GM19043 (cell line): ENCODE results near the gene RAD9A.
A peak's percentile ranks its signal among the peaks of the same experiment; 100 is the strongest.
"Not testable (repeated sequence)": the region's sequence is repeated elsewhere in the genome, so short reads cannot be mapped to it uniquely, and the experiment has no call there.

ENCODE experiments used
- ATAC-seq: cut with Tn5 transposase; IDR thresholded peaks from one replicate; pipeline ENCODE4 v1.9.1; 2021; ENCODE audit warnings: low read depth; ENCODE audit not compliant: unreplicated experiment

RAD9A gene

GRCh38 chr11:67393990-67394389 lies 2.2 kb downstream of the RAD9A start:
- ATAC-seq, result no peak

- ATAC-seq, result no peak
Observed at GRCh38 chr11:67395555-67396258, 3.9 kb downstream of the RAD9A start.

GRCh38 chr11:67396259-67396581 lies 4.4 kb downstream of the RAD9A start:
- ATAC-seq, result no peak

- no peak for ATAC-seq
Observed at GRCh38 chr11:67396587-67397389, 5.0 kb downstream of the RAD9A start.

GRCh38 chr11:67397536-67397935 lies 5.8 kb downstream of the RAD9A start:
- ATAC-seq, result no peak

- no peak for ATAC-seq
Observed at GRCh38 chr11:67397986-67398660, 6.3 kb downstream of the RAD9A start.

- ATAC-seq, result no peak
Observed at GRCh38 chr11:67398661-67399563, 7.1 kb downstream of the RAD9A start.

GRCh38 chr11:67400251-67400941 lies 8.6 kb downstream of the RAD9A start:
- ATAC-seq, result no peak

GRCh38 chr11:67400942-67401494 lies 9.2 kb downstream of the RAD9A start:
- peak; percentile 6 for ATAC-seq

- peak; percentile 47 for ATAC-seq
Observed at GRCh38 chr11:67401495-67402191, 9.9 kb downstream of the RAD9A start, which contains the start of gene PPP1CA. Gene PPP1CA (minus strand): TSS chr11:67401858. CDS start chr11:67401782, 76 bp downstream.

GRCh38 chr11:67402192-67402839 lies 10.5 kb downstream of the RAD9A start:
- not testable (repeated sequence) for ATAC-seq

- ATAC-seq, result not testable (repeated sequence)
Observed at GRCh38 chr11:67403085-67403484, 11.3 kb downstream of the RAD9A start.

- no peak for ATAC-seq
Observed at GRCh38 chr11:67404515-67405195, 12.9 kb downstream of the RAD9A start.

- no peak for ATAC-seq
Observed at GRCh38 chr11:67405196-67405567, 13.4 kb downstream of the RAD9A start.

GRCh38 chr11:67405688-67406339 lies 14.0 kb downstream of the RAD9A start:
- no peak for ATAC-seq

- no peak for ATAC-seq
Observed at GRCh38 chr11:67406420-67406968, 14.7 kb downstream of the RAD9A start.
